ENCODE results near the gene PORCN. TPM values are rescaled to one million over a fixed set of nuclear protein-coding genes. Genes with fewer than 3 reads are reported as not detected.
A peak's percentile ranks its signal among the peaks of the same experiment; 100 is the strongest.

PORCN gene
- 10 to 100 TPM; 11.4 to 18.7 (median 12.3) TPM for total RNA-seq

DNA sequence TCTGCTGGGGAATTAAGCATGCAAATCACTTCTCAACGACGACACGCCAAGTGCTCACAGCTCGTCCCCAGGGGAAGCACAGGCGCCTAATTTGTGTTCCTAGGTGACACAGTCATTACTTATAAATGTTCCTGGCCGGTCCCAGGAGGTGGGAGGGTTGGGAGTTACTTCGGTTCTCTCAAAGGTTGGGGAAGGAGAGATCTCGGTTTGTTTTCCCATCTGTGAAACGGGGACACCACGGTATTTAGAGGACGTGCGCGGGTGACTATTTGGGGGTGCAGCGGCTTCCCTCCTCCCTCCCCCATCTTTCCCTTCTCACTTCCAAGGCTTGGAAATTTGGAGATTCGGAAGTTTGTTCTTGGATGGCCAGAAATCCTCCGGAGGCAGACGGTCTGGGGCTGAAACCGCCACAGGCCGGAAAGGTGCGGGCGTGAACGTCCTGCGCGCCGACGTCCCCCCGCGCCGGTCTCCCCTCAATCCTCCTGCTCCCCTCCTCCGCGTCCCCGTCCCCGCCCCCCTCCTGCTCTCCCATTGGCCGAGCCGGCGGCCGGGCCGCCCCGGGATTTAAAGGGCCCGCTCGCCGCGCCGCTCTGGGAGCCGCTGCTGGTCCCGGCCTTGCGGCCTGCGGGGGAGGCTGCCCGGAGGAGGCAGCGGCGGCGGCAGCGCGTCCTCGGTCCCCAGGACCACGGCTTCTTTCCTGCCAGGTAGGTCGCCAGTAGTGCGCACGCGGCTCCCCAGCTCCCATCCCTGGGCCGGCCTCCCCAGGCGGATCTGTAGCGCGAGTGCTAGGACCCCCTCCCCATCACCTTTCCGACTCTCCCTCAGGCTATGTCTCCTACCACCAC is at the start of gene PORCN:
PORCN (plus strand) TSS at position 593 of the 845 bp plus-strand sequence. CDS start 829 bp downstream, outside the sequence.
- H3K9me3 ChIP-seq, result no peaks in the 10 kb centered on the region
- DNase-seq (peak; percentile 70 to 76), ATAC-seq (peak; percentile 91 to 94)
- no peaks in the 10 kb centered on the region for H3K27me3 ChIP-seq
- peak; percentile 53 to 61 for TF ChIP-seq POLR2A (IDR thresholded peaks at IDR 0.05)
- no peak for TF ChIP-seq CTCF (IDR thresholded peaks at IDR 0.05 in 4 of 5, conservative IDR thresholded peaks at IDR 0.05 in 1 of 5)
- peak within 1 kb of the TSS; percentile 68 to 78 (median 76) for H3K4me3 ChIP-seq
- in situ Hi-C loops (cut with MboI; ENCODE audit: low sequenced_read_pairs in 4 of 4), result no loop called here
- intact Hi-C loops (cut with DNase I; ENCODE audit: low total_unique reads), result loop anchor here (1.0 kb wide), 2 partner anchors 31 to 32 kb away; partner anchors contain the start of genes FTSJ1 and TBC1D25
- H3K4me1 ChIP-seq, result no peaks in the 10 kb centered on the region
- peak within 1 kb of the TSS; percentile 83 to 85 (median 84) for H3K27ac ChIP-seq
- H3K36me3 ChIP-seq, result no peaks in the 10 kb centered on the region

- H3K27me3 ChIP-seq, result no peaks in the 10 kb centered on the region
- in situ Hi-C loops (cut with MboI; ENCODE audit: low sequenced_read_pairs in 4 of 4) (no loop called here), intact Hi-C loops (cut with DNase I; ENCODE audit: low total_unique reads) (no loop called here)
- H3K4me3 ChIP-seq, result no peak overlapping the region
- TF ChIP-seq CTCF (IDR thresholded peaks at IDR 0.05 in 4 of 5, conservative IDR thresholded peaks at IDR 0.05 in 1 of 5) (no peak), POLR2A (IDR thresholded peaks at IDR 0.05) (no peak)
- no peaks in the 10 kb centered on the region for H3K4me1 ChIP-seq
- no peaks in the 10 kb centered on the region for H3K36me3 ChIP-seq
- no peaks in the 10 kb centered on the region for H3K9me3 ChIP-seq
- ATAC-seq, result no peak
- DNase-seq, result no peak
- H3K27ac ChIP-seq, result no peak overlapping the region
These were observed 49.3 kb upstream of the PORCN start for GRCh38 chrX:48459483-48459882.

DNA sequence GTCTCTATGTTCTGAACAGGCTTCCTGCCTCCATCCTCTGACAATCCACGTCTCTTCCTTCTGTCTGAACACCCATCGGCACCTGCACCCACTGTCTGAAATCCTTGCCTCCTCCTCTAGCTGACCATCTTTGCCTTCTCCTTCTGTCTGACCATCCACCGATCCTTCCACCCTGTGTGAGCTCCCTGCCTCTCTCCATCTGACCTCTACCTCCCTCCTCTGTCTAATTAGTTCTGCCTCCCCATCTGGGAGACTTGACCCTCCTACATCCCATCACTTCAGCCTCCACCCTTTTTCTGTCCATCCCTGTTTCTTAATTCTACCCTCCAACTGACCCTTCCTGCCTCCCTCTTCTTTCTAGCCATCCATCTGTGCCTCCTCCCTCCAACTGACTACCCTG is 48.8 kb upstream of the PORCN start:
- intact Hi-C loops (cut with DNase I; ENCODE audit: low total_unique reads) (no loop called here), in situ Hi-C loops (cut with MboI; ENCODE audit: low sequenced_read_pairs in 4 of 4) (no loop called here)
- ATAC-seq (no peak), DNase-seq (no peak)
- no peaks in the 10 kb centered on the region for H3K9me3 ChIP-seq
- no peak overlapping the region for H3K4me3 ChIP-seq
- H3K36me3 ChIP-seq, result no peaks in the 10 kb centered on the region
- no peak overlapping the region for H3K27ac ChIP-seq
- no peaks in the 10 kb centered on the region for H3K4me1 ChIP-seq
- no peaks in the 10 kb centered on the region for H3K27me3 ChIP-seq
- TF ChIP-seq POLR2A (IDR thresholded peaks at IDR 0.05) (no peak), CTCF (IDR thresholded peaks at IDR 0.05 in 4 of 5, conservative IDR thresholded peaks at IDR 0.05 in 1 of 5) (no peak)

DNA sequence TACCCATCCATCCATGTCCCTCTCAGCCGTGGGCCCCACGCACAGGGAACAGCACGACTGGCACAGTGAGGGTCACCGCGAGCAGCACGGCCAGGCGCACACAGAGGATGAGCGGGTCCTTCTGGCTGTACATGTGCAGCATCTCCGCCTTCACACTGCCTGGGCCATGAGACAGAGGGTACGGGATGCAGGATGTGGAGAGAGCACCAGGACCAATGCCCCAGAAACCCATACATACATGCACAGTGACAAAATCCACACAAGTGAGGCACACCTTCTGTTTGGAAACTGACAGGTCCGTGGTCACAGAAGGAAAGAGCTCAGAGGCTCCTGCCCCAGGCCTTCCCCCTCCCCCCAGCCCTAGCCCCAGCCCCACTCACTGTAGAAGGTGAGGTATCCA is 48.2 kb upstream of the PORCN start:
- DNase-seq (no peak), ATAC-seq (no peak)
- no peaks in the 10 kb centered on the region for H3K9me3 ChIP-seq
- no peaks in the 10 kb centered on the region for H3K4me1 ChIP-seq
- no peak for TF ChIP-seq CTCF (IDR thresholded peaks at IDR 0.05 in 4 of 5, conservative IDR thresholded peaks at IDR 0.05 in 1 of 5)
- H3K27ac ChIP-seq, result no peak overlapping the region
- H3K4me3 ChIP-seq, result no peak overlapping the region
- in situ Hi-C loops (cut with MboI; ENCODE audit: low sequenced_read_pairs in 4 of 4), result no loop called here
- H3K27me3 ChIP-seq, result no peaks in the 10 kb centered on the region
- no peaks in the 10 kb centered on the region for H3K36me3 ChIP-seq
- intact Hi-C loops (cut with DNase I; ENCODE audit: low total_unique reads), result no loop called here

Data from gastrocnemius medialis (tissue), 4 donors.